GM12878 (cell line): ENCODE data around the gene GNAZ. TPM values are rescaled to one million over a fixed set of nuclear protein-coding genes. Genes with fewer than 3 reads are reported as not detected.

ENCODE experiments used
- GABPA ChIP-seq: IDR thresholded peaks from 2 replicates; pipeline ENCODE4 v1.6.1; 2014; ENCODE audit warnings: antibody characterized with exemption, low read depth, mild to moderate bottlenecking, inconsistent platforms
- HDGF ChIP-seq: fragments of 450-650 bp; IDR thresholded peaks from 2 replicates; pipeline ENCODE4 v1.6.1; 2016; ENCODE audit warnings: antibody characterized with exemption
- SIX5 ChIP-seq: IDR thresholded peaks from 2 replicates; pipeline ENCODE4 v1.6.1; 2011; ENCODE audit warnings: mild to moderate bottlenecking, low read depth, low read length, moderate library complexity; ENCODE audit not compliant: severe bottlenecking
- SKIL ChIP-seq: fragments of 450-650 bp; IDR thresholded peaks from 2 replicates; pipeline ENCODE4 v1.6.1; 2017; ENCODE audit warnings: mild to moderate bottlenecking, low read depth, inconsistent platforms; ENCODE audit not compliant: poor library complexity, severe bottlenecking
- SMAD5 ChIP-seq: IDR thresholded peaks from 2 replicates; pipeline ENCODE4 v1.6.1; 2016; ENCODE audit warnings: antibody characterized with exemption, low read depth
- SMC3 ChIP-seq: IDR thresholded peaks from 2 replicates; pipeline ENCODE4 v1.6.1; 2011; ENCODE audit warnings: low read length, improper control_type of control experiment, borderline replicate concordance
- TAF1 ChIP-seq: IDR thresholded peaks from 2 replicates; pipeline ENCODE4 v1.6.1; 2011; ENCODE audit warnings: mild to moderate bottlenecking, low read depth, low read length, borderline replicate concordance
- ZNF592 ChIP-seq: fragments of 450-650 bp; IDR thresholded peaks from 2 replicates; pipeline ENCODE4 v1.6.1; 2017; ENCODE audit warnings: mild to moderate bottlenecking, moderate library complexity
- polyA plus RNA-seq, 11 experiments: library from polyadenylated mRNA; depleted of rRNA in 4 of 11; unstranded in 6 of 11; stranded (reverse) in 5 of 11; fragments of >200 nt; fragmentation: Nextera tagmentation in 4 of 11; fragmentation: Illumina TruSeq in 1 of 11; extraction: Ambion mirVana in 4 of 11; extraction: Trizol in 1 of 11; gene quantifications; 1 replicate in 1 of 11; 2 replicates in 10 of 11; pipeline versions ENCODE4 v1.2.1 to v1.2.3, GENCODE V29; 2011 to 2016; ENCODE audit warnings: inconsistent platforms in 2 of 11, missing spikeins in 2 of 11, low read depth in 1 of 11
- total RNA-seq, 4 experiments: library from RNA; depleted of rRNA in 3 of 4; stranded (reverse); fragments of >200 nt in 3 of 4; fragmentation: Illumina TruSeq in 1 of 4; extraction: Trizol in 1 of 4; gene quantifications; 2 replicates each; pipeline versions ENCODE4 v1.2.1 to v1.2.3, GENCODE V29; 2013 to 2021
- TF ChIP-seq, protein P1 (sequence below): IDR thresholded peaks from 2 replicates; pipeline ENCODE4 v1.6.1; 2011; ENCODE audit warnings: low read depth, low read length, improper control_type of control experiment, borderline replicate concordance

GNAZ gene
- total and polyA plus RNA-seq, 10 of the 15 experiments (the other 5 are each of a cell fraction or from before 2014, with no cell fraction given), result 0.09 to 1.0 (median 0.44) TPM; not detected in 1

GRCh38 chr22:23115369-23115768 is 45.0 kb downstream of the GNAZ start (continued):
- TF ChIP-seq, protein P1, sequence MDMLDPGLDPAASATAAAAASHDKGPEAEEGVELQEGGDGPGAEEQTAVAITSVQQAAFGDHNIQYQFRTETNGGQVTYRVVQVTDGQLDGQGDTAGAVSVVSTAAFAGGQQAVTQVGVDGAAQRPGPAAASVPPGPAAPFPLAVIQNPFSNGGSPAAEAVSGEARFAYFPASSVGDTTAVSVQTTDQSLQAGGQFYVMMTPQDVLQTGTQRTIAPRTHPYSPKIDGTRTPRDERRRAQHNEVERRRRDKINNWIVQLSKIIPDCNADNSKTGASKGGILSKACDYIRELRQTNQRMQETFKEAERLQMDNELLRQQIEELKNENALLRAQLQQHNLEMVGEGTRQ, result no peak
- TF ChIP-seq TAF1, result no peak
- no peak for TF ChIP-seq HDGF
- no peak for TF ChIP-seq SMC3
- TF ChIP-seq GABPA, result no peak
- no peak for TF ChIP-seq SIX5
- no peak for TF ChIP-seq SKIL
- no peak for TF ChIP-seq SMAD5
- no peak for TF ChIP-seq ZNF592
